Right lobe of liver (tissue), 4 donors: ENCODE measurements around the gene SERPINB13.

Experiments
- POLR2A ChIP-seq: fragments of 450-650 bp; IDR thresholded peaks from one replicate; pipeline ENCODE4 v1.6.1; 2017; ENCODE audit warnings: antibody characterized with exemption, mild to moderate bottlenecking
- TF ChIP-seq, protein P1 (sequence below), 4 donors: fragments of 200-600 bp in 3 of 4; fragments of 450-650 bp in 1 of 4; IDR thresholded peaks; one replicate each; pipeline versions ENCODE4 v1.5.1 to v1.8.0; 2016 to 2022; ENCODE audit warnings: antibody characterized with exemption in 4 of 4, mild to moderate bottlenecking in 2 of 4
- donor health status: DM: no; HTN: no; CAD: no.
- donor health status: DM: no; HTN: no; CAD: no.
- donor health status: DM: no; HTN: yes; CAD: no.

- TF ChIP-seq, protein P1, sequence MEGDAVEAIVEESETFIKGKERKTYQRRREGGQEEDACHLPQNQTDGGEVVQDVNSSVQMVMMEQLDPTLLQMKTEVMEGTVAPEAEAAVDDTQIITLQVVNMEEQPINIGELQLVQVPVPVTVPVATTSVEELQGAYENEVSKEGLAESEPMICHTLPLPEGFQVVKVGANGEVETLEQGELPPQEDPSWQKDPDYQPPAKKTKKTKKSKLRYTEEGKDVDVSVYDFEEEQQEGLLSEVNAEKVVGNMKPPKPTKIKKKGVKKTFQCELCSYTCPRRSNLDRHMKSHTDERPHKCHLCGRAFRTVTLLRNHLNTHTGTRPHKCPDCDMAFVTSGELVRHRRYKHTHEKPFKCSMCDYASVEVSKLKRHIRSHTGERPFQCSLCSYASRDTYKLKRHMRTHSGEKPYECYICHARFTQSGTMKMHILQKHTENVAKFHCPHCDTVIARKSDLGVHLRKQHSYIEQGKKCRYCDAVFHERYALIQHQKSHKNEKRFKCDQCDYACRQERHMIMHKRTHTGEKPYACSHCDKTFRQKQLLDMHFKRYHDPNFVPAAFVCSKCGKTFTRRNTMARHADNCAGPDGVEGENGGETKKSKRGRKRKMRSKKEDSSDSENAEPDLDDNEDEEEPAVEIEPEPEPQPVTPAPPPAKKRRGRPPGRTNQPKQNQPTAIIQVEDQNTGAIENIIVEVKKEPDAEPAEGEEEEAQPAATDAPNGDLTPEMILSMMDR (IDR thresholded peaks at IDR 0.05): no peak
- TF ChIP-seq POLR2A: no peak
These were observed 45.1 kb upstream of the SERPINB13 start, which contains the start of gene SERPINB12 for GRCh38 chr18:63542069-63542468.
